Vagina (tissue), 2 donors: ENCODE data around the gene CTAGE9.

ENCODE experiments used
- CTCF ChIP-seq, 3 experiments: fragments of 450-650 bp in 2 of 3; fragments of 200-600 bp in 1 of 3; sonication (generic) in 1 of 3; IDR thresholded peaks; one replicate each; pipeline ENCODE4 v1.5.1; 2017 to 2019; ENCODE audit warnings: antibody characterized with exemption in 3 of 3, mild to moderate bottlenecking in 2 of 3, moderate library complexity in 2 of 3
- POLR2A ChIP-seq, 2 donors: fragments of 450-650 bp; IDR thresholded peaks; one replicate each; pipeline ENCODE4 v1.6.1; 2017; ENCODE audit warnings: antibody characterized with exemption in 2 of 2, mild to moderate bottlenecking in 2 of 2, moderate library complexity in 2 of 2
- POLR2AphosphoS5 ChIP-seq, 2 donors: sonication (generic); formaldehyde crosslinking; IDR thresholded peaks; one replicate each; pipeline ENCODE4 v1.9.0; 2017; ENCODE audit warnings: antibody characterized with exemption in 2 of 2, mild to moderate bottlenecking in 2 of 2, low read depth in 1 of 2; ENCODE audit not compliant: insufficient read depth in 1 of 2

- no peak for TF ChIP-seq CTCF (IDR thresholded peaks at IDR 0.05)
- no peak for TF ChIP-seq POLR2AphosphoS5 (IDR thresholded peaks at IDR 0.05; ENCODE audit: insufficient read depth in 1 of 2, low read depth in 1 of 2)
- no peak for TF ChIP-seq POLR2A (IDR thresholded peaks at IDR 0.05)
Measured at GRCh38 chr6:131730264-131730663, 19.4 kb upstream of the CTAGE9 start.
